ENCODE measurements around the gene QARS1. TPM values are rescaled to one million over a fixed set of nuclear protein-coding genes. Genes with fewer than 3 reads are reported as not detected.

The QARS1 gene
- polyA plus RNA-seq, 10 donors = 227 to 289 (median 271) TPM

GRCh38 chr3:49122022-49122421 is 17.5 kb upstream of the QARS1 start:
- no peak for DNase-seq

GRCh38 chr3:49121132-49121736 is 16.7 kb upstream of the QARS1 start:
- no peak for DNase-seq

GRCh38 chr3:49120438-49121131 is 16.0 kb upstream of the QARS1 start, which contains the start of gene USP19:
Gene USP19, minus strand, starts transcription at chr3:49120823. Its CDS starts 1,678 bp downstream, at chr3:49119145.
- DNase-seq = peak; percentile 93 to 98 (median 96)

GRCh38 chr3:49120096-49120437 is 15.5 kb upstream of the QARS1 start:
- peak in 1 of 3 donors; percentile 25 for DNase-seq

GRCh38 chr3:49119439-49119838 is 14.9 kb upstream of the QARS1 start:
- no peak for DNase-seq

- no peak for DNase-seq
Measured at GRCh38 chr3:49119036-49119435, 14.5 kb upstream of the QARS1 start.

GRCh38 chr3:49112262-49112661 is 7.7 kb upstream of the QARS1 start:
- DNase-seq = no peak

- no peak for DNase-seq
Measured at GRCh38 chr3:49111347-49111746, 6.8 kb upstream of the QARS1 start.

- DNase-seq = no peak
Measured at GRCh38 chr3:49110780-49111179, 6.2 kb upstream of the QARS1 start.

GRCh38 chr3:49108346-49108745 is 3.8 kb upstream of the QARS1 start:
- DNase-seq = no peak

- DNase-seq = no peak
Measured at GRCh38 chr3:49104052-49104426, 518 bp downstream of the QARS1 start.

GRCh38 chr3:49100046-49100615 is 4.4 kb downstream of the QARS1 start:
- DNase-seq = no peak

- no peak for DNase-seq
Measured at GRCh38 chr3:49098910-49099630, 5.5 kb downstream of the QARS1 start.

GRCh38 chr3:49098429-49098828 is 6.1 kb downstream of the QARS1 start:
- no peak for DNase-seq

- peak; percentile 99 to 100 (median 99) for DNase-seq
Measured at GRCh38 chr3:49093853-49094767, 10.4 kb downstream of the QARS1 start, which contains the start of gene QRICH1. Gene QRICH1, minus strand, starts transcription at chr3:49094071. Its CDS starts 17,054 bp downstream, at chr3:49077017.

GRCh38 chr3:49092938-49093852 is 11.4 kb downstream of the QARS1 start:
- DNase-seq = peak; percentile 72 to 96 (median 91)

GRCh38 chr3:49081429-49081828 is 23.1 kb downstream of the QARS1 start:
- DNase-seq = no peak

- no peak for DNase-seq
Measured at GRCh38 chr3:49079270-49079669, 25.3 kb downstream of the QARS1 start.

- no peak for DNase-seq
Measured at GRCh38 chr3:49076646-49077045, 27.9 kb downstream of the QARS1 start.

GRCh38 chr3:49076116-49076515 is 28.4 kb downstream of the QARS1 start:
- no peak for DNase-seq
